ENCODE data around the gene RAVER1. TPM values are rescaled to one million over a fixed set of nuclear protein-coding genes. Genes with fewer than 3 reads are reported as not detected.

RAVER1 gene
- total RNA-seq, 3 donors from 2014 or later (not counting 1 experiment from before 2014, with no cell fraction given): 42.5 to 64.3 (median 55.9) TPM

DNA sequence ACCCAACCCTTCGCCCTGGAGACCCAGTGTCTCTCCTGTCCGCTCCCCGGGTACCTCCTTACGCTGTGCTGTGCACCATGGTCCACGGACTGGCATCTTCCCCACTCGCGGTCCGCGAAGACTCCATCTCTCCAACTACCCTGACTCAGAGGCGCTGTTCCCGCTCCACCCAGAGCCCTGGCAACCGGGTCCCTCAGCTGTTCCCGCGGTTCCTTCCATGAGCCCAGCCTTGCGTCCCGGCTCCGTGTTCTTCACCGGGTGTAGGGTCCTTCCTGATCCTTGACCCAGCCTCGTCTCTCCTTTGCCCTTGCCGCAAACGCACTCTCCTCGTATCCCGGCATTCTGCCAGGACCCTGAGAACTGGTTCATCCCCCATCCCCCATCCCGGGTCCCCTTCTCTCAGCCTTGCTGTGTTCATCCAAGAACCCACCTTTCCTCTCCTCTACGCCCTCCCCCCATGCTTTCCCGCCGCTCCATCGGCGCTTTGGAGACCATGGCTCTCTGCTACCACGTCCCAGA is 42.9 kb downstream of the RAVER1 start:
- peak overlapping the region; percentile 9 to 63 for H3K27ac Mint-ChIP-seq
- WGBS (ENCODE audit: insufficient coverage): 2% methylated on average over 30 of the region's 30 CpGs
- Histone ChIP-seq H3K4me1 (ENCODE audit: control insufficient read depth, insufficient read depth, low read length) (peaks cover 97% of the 10 kb centered on the region), H3K27ac (ENCODE audit: low read length) (no peak overlapping the region), H3K27me3 (ENCODE audit: control insufficient read depth, insufficient read depth, low read length) (peaks cover 65% of the 10 kb centered on the region), H3K9me3 (ENCODE audit: control insufficient read depth, insufficient read depth, low read length) (no peaks in the 10 kb centered on the region), H3K4me3 (ENCODE audit: low read length) (peak overlapping the region; percentile 15), H3K36me3 (ENCODE audit: control insufficient read depth, insufficient read depth, low read length) (peaks cover 7% of the 10 kb centered on the region)
- H3K9me3 Mint-ChIP-seq: no peaks in the 10 kb centered on the region
- H3K4me1 Mint-ChIP-seq: peaks cover 47 to 73% of the 10 kb centered on the region in 2 donors
- peaks cover 7 to 40% of the 10 kb centered on the region in 2 donors for H3K27me3 Mint-ChIP-seq (ENCODE audit: low read depth in 2 of 2)
- H3K4me3 Mint-ChIP-seq: peak overlapping the region; percentile 86
- TF ChIP-seq, protein P1, sequence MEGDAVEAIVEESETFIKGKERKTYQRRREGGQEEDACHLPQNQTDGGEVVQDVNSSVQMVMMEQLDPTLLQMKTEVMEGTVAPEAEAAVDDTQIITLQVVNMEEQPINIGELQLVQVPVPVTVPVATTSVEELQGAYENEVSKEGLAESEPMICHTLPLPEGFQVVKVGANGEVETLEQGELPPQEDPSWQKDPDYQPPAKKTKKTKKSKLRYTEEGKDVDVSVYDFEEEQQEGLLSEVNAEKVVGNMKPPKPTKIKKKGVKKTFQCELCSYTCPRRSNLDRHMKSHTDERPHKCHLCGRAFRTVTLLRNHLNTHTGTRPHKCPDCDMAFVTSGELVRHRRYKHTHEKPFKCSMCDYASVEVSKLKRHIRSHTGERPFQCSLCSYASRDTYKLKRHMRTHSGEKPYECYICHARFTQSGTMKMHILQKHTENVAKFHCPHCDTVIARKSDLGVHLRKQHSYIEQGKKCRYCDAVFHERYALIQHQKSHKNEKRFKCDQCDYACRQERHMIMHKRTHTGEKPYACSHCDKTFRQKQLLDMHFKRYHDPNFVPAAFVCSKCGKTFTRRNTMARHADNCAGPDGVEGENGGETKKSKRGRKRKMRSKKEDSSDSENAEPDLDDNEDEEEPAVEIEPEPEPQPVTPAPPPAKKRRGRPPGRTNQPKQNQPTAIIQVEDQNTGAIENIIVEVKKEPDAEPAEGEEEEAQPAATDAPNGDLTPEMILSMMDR (IDR thresholded peaks at IDR 0.05): no peak
- ATAC-seq (no peak), DNase-seq (peak in 1 of 2 donors; percentile 42)
- peaks cover 4% of the 10 kb centered on the region for H3K36me3 Mint-ChIP-seq
- intact Hi-C loops (cut with micrococcal nuclease): loop anchor here (2.0 to 5.0 kb wide), 2 partner anchors 20 to 222 kb away; partner anchors contain the start of gene ICAM1

DNA sequence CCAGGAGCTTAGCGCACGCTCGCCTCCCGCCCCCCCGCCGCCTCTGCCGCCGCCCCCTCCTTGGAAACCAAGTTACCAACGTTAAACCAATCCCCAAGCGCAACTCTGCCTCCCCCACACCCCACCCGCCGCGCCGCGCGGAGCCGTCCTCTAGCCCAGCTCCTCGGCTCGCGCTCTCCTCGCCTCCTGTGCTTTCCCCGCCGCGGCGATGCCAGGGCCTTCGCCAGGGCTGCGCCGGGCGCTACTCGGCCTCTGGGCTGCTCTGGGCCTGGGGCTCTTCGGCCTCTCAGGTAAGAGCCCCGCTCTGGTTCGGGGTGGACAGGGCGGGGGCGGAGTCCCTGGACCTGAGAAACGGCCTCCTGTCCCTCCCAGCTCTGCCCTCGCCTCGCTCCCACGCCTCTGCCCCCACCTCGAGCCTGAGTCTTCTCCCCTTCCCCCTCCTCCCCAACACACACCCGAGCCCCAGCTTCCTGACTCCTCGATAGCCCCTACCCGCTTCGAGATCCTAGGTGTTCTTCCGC is 43.4 kb downstream of the RAVER1 start, which contains the start of gene ICAM5:
Gene ICAM5 (plus strand): TSS at position 117 of the 521 bp plus-strand sequence. CDS start 92 bp downstream, at position 209.
- Histone ChIP-seq H3K4me1 (ENCODE audit: control insufficient read depth, insufficient read depth, low read length) (peaks cover 93% of the 10 kb centered on the region), H3K27me3 (ENCODE audit: control insufficient read depth, insufficient read depth, low read length) (peaks cover 65% of the 10 kb centered on the region), H3K27ac (ENCODE audit: low read length) (no peak within 1 kb of the TSS), H3K36me3 (ENCODE audit: control insufficient read depth, insufficient read depth, low read length) (peaks cover 12% of the 10 kb centered on the region), H3K9me3 (ENCODE audit: control insufficient read depth, insufficient read depth, low read length) (no peaks in the 10 kb centered on the region), H3K4me3 (ENCODE audit: low read length) (peak within 1 kb of the TSS; percentile 37)
- Mint-ChIP-seq H3K4me1 (peaks cover 50 to 69% of the 10 kb centered on the region in 2 donors), H3K9me3 (no peaks in the 10 kb centered on the region), H3K27me3 (ENCODE audit: low read depth in 2 of 2) (peaks cover 7 to 40% of the 10 kb centered on the region in 2 donors), H3K4me3 (peak within 1 kb of the TSS; percentile 86), H3K36me3 (peaks cover 9% of the 10 kb centered on the region), H3K27ac (peak within 1 kb of the TSS; percentile 23 to 63)
- intact Hi-C loops (cut with micrococcal nuclease): loop anchor here (2.0 to 5.0 kb wide), 2 partner anchors 19 to 222 kb away; partner anchors contain the start of gene ICAM1
- under 1% methylated on average over 45 of the region's 45 CpGs for WGBS (ENCODE audit: insufficient coverage)
- DNase-seq (peak in 1 of 2 donors; percentile 59), ATAC-seq (peak in 1 of 3 donors; percentile 11)
- TF ChIP-seq, protein P1 (IDR thresholded peaks at IDR 0.05): no peak

DNA sequence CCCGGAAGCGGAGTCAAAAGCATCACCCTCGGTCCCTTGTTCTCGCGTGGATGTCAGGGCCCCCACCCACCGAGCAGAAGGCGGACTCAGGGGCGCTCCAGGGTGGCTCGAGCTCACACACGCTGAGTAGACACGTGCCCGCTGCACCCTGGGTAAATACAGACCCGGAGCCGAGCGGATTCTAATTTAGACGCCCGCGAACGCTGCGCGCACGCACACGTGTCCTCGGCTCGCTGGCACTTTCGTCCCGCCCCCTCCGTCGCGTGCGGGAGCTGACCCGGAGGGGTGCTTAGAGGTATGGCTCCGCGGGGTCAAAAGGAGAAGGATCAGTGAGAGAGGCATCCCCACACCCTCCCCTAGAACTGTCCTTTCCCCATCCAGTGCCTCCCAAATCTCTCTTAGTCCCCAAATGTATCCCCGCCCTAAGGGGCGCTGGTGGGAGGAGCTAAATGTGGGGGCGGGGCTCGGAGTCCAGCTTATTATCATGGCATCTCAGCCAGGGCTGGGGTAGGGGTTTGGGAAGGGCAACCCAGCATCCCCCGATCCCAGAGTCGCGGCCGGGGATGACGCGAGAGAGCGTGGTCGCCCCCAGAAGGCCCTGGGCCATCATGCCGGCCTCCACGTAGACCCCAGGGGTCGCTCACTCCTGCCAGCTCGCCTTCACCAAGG is 44.0 kb downstream of the RAVER1 start:
- H3K27me3 Mint-ChIP-seq (ENCODE audit: low read depth in 2 of 2): peaks cover 7 to 40% of the 10 kb centered on the region in 2 donors
- ATAC-seq: peak; percentile 55 to 78 (median 69)
- H3K27ac Mint-ChIP-seq: peak overlapping the region; percentile 23 to 63

More for the DNA sequence above, 44.0 kb downstream of the RAVER1 start:
- H3K9me3 Mint-ChIP-seq: no peaks in the 10 kb centered on the region
- TF ChIP-seq, protein P1 (IDR thresholded peaks at IDR 0.05): no peak
- intact Hi-C loops (cut with micrococcal nuclease): no loop called here
- Histone ChIP-seq H3K27me3 (ENCODE audit: control insufficient read depth, insufficient read depth, low read length) (peaks cover 59% of the 10 kb centered on the region), H3K27ac (ENCODE audit: low read length) (no peak overlapping the region), H3K9me3 (ENCODE audit: control insufficient read depth, insufficient read depth, low read length) (no peaks in the 10 kb centered on the region), H3K4me1 (ENCODE audit: control insufficient read depth, insufficient read depth, low read length) (peaks cover 87% of the 10 kb centered on the region), H3K4me3 (ENCODE audit: low read length) (peak overlapping the region; percentile 37), H3K36me3 (ENCODE audit: control insufficient read depth, insufficient read depth, low read length) (peaks cover 18% of the 10 kb centered on the region)
- peaks cover 10% of the 10 kb centered on the region for H3K36me3 Mint-ChIP-seq
- peak overlapping the region; percentile 86 for H3K4me3 Mint-ChIP-seq
- peak; percentile 63 to 85 for DNase-seq
- H3K4me1 Mint-ChIP-seq: peaks cover 50 to 69% of the 10 kb centered on the region in 2 donors
- WGBS (ENCODE audit: insufficient coverage): under 1% methylated on average over 49 of the region's 50 CpGs
